OCI-LY3 (cell line): ENCODE data around the gene CHRM1.

ENCODE experiments used
- H2AFZ ChIP-seq: fragments of 200-600, 300-600 bp; shearing (Covaris generic); 2 replicates; pipeline ENCODE4 v1.6.0; 2014; ENCODE audit warnings: antibody characterized with exemption, low read depth, low read length
- H3K27ac ChIP-seq: fragments of 200-600, 300-600 bp; sonication (generic); 2 replicates; pipeline ENCODE4 v1.5.1; 2014; ENCODE audit warnings: mild to moderate bottlenecking, low read length, moderate library complexity, mixed read lengths
- H3K27me3 ChIP-seq: fragments of 200-600, 300-600 bp; sonication (generic); 2 replicates; pipeline ENCODE4 v1.6.1; 2014; ENCODE audit warnings: low read depth, low read length, mixed read lengths
- H3K36me3 ChIP-seq: fragments of 200-600, 300-600 bp; sonication (generic); replicated peaks from 2 replicates; pipeline ENCODE3; 2014; ENCODE audit warnings: low read depth, low read length, mixed read lengths
- H3K4me1 ChIP-seq: fragments of 300-600, 200-600 bp; sonication (generic); 2 replicates; pipeline ENCODE4 v1.6.1; 2014; ENCODE audit warnings: low read length, mixed read lengths
- H3K4me2 ChIP-seq: fragments of 200-600, 300-600 bp; sonication (generic); 2 replicates; pipeline ENCODE4 v1.6.1; 2014; ENCODE audit warnings: low read length, mixed read lengths
- H3K4me3 ChIP-seq: fragments of 300-600, 200-600 bp; sonication (generic); 2 replicates; pipeline ENCODE4 v1.5.1; 2014; ENCODE audit warnings: antibody characterized with exemption, mild to moderate bottlenecking, low read length, moderate library complexity
- H3K79me2 ChIP-seq: fragments of 300-600, 200-600 bp; shearing (Covaris generic); 2 replicates; pipeline ENCODE4 v1.6.1; 2014; ENCODE audit warnings: mild to moderate bottlenecking, low read length, mixed read lengths
- H3K9ac ChIP-seq: fragments of 300-600, 200-600 bp; shearing (Covaris generic); 2 replicates; pipeline ENCODE4 v1.6.0; 2014; ENCODE audit warnings: mild to moderate bottlenecking, low read length, moderate library complexity
- H3K9me3 ChIP-seq: fragments of 200-600, 300-600 bp; shearing (Covaris generic); 2 replicates; pipeline ENCODE4 v1.6.1; 2014; ENCODE audit warnings: low read length, mixed read lengths; ENCODE audit not compliant: insufficient read depth
- H4K20me1 ChIP-seq: fragments of 200-600, 300-600 bp; sonication (generic); 2 replicates; pipeline ENCODE4 v1.6.1; 2016; ENCODE audit warnings: low read length, mixed read lengths; ENCODE audit not compliant: insufficient read depth
- CTCF ChIP-seq: fragments of 200-600, 300-600 bp; sonication (generic); IDR thresholded peaks from 2 replicates; pipeline ENCODE4 v1.5.1; 2014; ENCODE audit warnings: antibody characterized with exemption, low read length, low read depth
- EZH2phosphoT487 ChIP-seq: fragments of 200-600 bp; shearing (Covaris generic); IDR thresholded peaks from 2 replicates; pipeline ENCODE4 v1.6.1; 2018; ENCODE audit warnings: antibody characterized with exemption, mixed run types, low read depth

The CHRM1 gene

DNA sequence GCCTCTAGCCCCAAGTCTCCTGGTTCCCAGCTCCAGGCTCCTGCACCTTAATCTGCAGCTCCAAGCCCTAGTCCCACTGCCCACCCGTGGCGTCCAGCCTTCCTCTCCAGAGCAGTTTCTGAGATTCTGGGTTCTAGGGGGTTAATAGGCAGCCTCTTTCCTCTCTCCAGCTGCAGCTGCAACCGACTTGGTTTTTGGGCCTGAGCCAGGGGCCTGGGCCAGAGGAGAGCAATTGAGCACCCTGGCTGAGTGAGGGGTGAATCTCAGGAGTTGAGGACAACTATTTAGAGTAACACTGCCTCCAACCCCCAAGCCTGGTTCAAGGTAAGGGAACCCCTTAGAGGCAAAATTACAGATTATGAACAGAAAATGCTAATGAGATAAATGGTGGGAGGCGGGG lies 9.0 kb upstream of the CHRM1 start:
- Histone ChIP-seq H3K27me3 (peaks cover 5% of the 10 kb centered on the region; the same call in 1 of the 2 replicates), H3K4me1 (no peaks in the 10 kb centered on the region), H3K4me3 (no peak overlapping the region), H4K20me1 (no peaks in the 10 kb centered on the region), H3K79me2 (no peaks in the 10 kb centered on the region), H3K9ac (no peak overlapping the region), H3K36me3 (no peaks in the 10 kb centered on the region), H2AFZ (no peak overlapping the region), H3K9me3 (no peaks in the 10 kb centered on the region), H3K4me2 (no peak overlapping the region), H3K27ac (no peak overlapping the region)
- TF ChIP-seq EZH2phosphoT487 = no peak
- no peak for TF ChIP-seq CTCF

DNA sequence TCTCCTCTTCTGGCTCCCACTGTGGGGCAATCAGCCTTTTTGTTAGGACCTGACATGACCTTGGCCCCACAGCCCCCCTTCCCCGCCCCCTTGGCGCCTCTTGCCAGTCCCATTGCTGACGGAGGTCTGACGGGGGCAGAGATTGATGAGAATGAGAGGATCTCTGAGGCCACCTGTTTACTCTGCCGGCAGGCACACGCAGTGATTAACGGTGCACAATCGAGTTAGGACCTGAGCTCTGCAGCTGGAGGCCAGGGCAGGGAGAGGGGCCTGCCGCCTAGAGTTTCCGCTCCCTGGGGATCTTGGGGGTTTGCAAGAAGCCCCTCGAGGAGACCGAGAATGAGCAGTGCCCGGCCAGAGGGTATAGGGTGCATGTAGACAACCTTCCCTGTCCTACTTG lies 6.8 kb upstream of the CHRM1 start:
- no peaks in the 10 kb centered on the region for H3K36me3 ChIP-seq

DNA sequence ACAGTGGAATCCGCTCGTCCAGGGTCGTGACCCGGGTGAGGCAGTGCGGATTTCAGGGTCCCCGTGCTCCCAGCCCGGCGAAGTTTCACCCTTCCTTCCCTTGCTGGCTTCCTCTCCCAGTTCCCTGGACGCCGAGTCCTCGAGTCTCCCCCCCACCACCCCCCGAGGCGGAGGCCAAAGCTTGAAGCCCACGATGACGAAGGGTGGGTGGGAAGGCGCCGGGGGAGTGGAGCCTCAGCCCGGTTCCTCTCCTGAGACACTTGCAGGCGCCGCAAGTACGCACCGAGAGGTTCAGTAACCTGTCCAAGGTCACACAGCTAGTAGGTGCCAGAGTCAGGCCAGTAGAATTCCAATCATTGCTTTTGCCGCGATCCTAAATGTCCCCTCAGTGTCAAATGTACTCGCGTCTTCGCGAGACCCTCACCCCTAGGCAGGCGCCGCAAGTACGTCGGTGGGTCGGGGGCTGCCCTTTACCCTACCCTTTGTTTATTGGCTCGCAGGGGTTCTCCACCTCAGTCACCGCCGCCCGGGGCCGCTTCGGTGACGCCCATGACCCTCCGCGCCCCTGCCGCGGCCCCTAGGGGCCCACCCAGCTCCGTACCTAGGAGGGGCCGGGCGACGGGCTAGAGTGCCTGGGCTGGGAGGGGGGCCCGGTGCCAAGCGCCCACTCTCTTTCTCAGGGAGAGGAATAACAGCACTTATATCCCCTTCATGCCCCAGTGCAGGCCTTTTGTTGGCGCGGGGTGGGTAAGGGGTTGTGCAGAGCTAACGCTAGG lies 5.7 kb upstream of the CHRM1 start:
- TF ChIP-seq CTCF = no peak
- no peak for TF ChIP-seq EZH2phosphoT487
- H4K20me1 ChIP-seq = no peaks in the 10 kb centered on the region
- H3K9me3 ChIP-seq = no peaks in the 10 kb centered on the region
- H3K36me3 ChIP-seq = no peaks in the 10 kb centered on the region
- peaks cover 12% of the 10 kb centered on the region for H3K4me1 ChIP-seq
- no peak overlapping the region for H3K4me3 ChIP-seq
- H2AFZ ChIP-seq = no peak overlapping the region
- no peak overlapping the region for H3K27ac ChIP-seq
- H3K9ac ChIP-seq = no peak overlapping the region
- peaks cover 12% of the 10 kb centered on the region for H3K27me3 ChIP-seq
- no peaks in the 10 kb centered on the region for H3K79me2 ChIP-seq
- H3K4me2 ChIP-seq = no peak overlapping the region

More for the DNA sequence above, 6.8 kb upstream of the CHRM1 start:
- H3K4me2 ChIP-seq = no peak overlapping the region
- H3K79me2 ChIP-seq = no peaks in the 10 kb centered on the region
- H3K4me1 ChIP-seq = peaks cover under 1% of the 10 kb centered on the region
- H3K4me3 ChIP-seq = no peak overlapping the region
- no peak overlapping the region for H3K9ac ChIP-seq
- H2AFZ ChIP-seq = no peak overlapping the region
- peaks cover 5% of the 10 kb centered on the region; the same call in 1 of the 2 replicates for H3K27me3 ChIP-seq
- no peaks in the 10 kb centered on the region for H4K20me1 ChIP-seq
- H3K27ac ChIP-seq = no peak overlapping the region
- TF ChIP-seq CTCF = no peak
- no peak for TF ChIP-seq EZH2phosphoT487
- no peaks in the 10 kb centered on the region for H3K9me3 ChIP-seq

GRCh38 chr11:62925745-62926679 lies 4.8 kb upstream of the CHRM1 start:
- no peak overlapping the region for H3K9ac ChIP-seq
- no peaks in the 10 kb centered on the region for H3K9me3 ChIP-seq
- no peaks in the 10 kb centered on the region for H3K79me2 ChIP-seq
- no peak overlapping the region for H2AFZ ChIP-seq
- H3K4me2 ChIP-seq = no peak overlapping the region
- H4K20me1 ChIP-seq = no peaks in the 10 kb centered on the region
- peaks cover 9% of the 10 kb centered on the region for H3K27me3 ChIP-seq
- H3K36me3 ChIP-seq = no peaks in the 10 kb centered on the region
- H3K27ac ChIP-seq = no peak overlapping the region
- H3K4me1 ChIP-seq = peaks cover 15% of the 10 kb centered on the region
- no peak overlapping the region for H3K4me3 ChIP-seq
- TF ChIP-seq CTCF (no peak), EZH2phosphoT487 (no peak)
